Esophagus squamous epithelium (tissue), 4 donors: Measurements from ENCODE around the gene ATXN1.

Source experiments
- POLR2A ChIP-seq, 4 donors: fragments of 450-650 bp; IDR thresholded peaks; one replicate each; pipeline ENCODE4 v1.6.1; 2017; ENCODE audit warnings: antibody characterized with exemption in 4 of 4, mild to moderate bottlenecking in 4 of 4, moderate library complexity in 3 of 4
- TF ChIP-seq, protein P1 (sequence below), 6 experiments: fragments of 450-650 bp in 4 of 6; fragments of 200-600 bp in 2 of 6; sonication (generic) in 2 of 6; IDR thresholded peaks; one replicate each; pipeline ENCODE4 v1.5.1; 2016 to 2019; ENCODE audit warnings: antibody characterized with exemption in 6 of 6, mild to moderate bottlenecking in 4 of 6, moderate library complexity in 4 of 6

DNA sequence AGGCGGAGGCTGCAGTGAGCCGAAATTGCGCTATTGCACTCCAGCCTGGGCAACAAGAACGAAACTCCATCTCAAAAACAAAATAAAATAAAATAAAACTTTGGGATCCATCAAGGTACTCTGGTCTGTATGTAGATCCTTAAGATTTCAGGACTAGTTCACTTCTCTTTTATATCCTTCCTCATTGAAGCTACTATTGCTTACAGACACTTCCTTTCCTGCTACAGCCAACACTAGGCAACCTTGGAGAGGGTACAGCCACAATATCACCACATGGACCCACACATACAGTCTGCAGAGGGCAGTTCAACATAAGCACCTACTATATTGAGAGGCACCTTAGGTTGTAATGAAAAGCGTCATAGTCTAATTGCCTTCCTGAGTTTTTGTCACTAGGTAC is 113.3 kb downstream of the ATXN1 start:
- TF ChIP-seq, protein P1, sequence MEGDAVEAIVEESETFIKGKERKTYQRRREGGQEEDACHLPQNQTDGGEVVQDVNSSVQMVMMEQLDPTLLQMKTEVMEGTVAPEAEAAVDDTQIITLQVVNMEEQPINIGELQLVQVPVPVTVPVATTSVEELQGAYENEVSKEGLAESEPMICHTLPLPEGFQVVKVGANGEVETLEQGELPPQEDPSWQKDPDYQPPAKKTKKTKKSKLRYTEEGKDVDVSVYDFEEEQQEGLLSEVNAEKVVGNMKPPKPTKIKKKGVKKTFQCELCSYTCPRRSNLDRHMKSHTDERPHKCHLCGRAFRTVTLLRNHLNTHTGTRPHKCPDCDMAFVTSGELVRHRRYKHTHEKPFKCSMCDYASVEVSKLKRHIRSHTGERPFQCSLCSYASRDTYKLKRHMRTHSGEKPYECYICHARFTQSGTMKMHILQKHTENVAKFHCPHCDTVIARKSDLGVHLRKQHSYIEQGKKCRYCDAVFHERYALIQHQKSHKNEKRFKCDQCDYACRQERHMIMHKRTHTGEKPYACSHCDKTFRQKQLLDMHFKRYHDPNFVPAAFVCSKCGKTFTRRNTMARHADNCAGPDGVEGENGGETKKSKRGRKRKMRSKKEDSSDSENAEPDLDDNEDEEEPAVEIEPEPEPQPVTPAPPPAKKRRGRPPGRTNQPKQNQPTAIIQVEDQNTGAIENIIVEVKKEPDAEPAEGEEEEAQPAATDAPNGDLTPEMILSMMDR (IDR thresholded peaks at IDR 0.05): no peak
- TF ChIP-seq POLR2A (IDR thresholded peaks at IDR 0.05): no peak
